GM21447 (cell line): ENCODE data around the gene ISG15.
"Not testable (repeated sequence)": the region's sequence is repeated elsewhere in the genome, so short reads cannot be mapped to it uniquely, and the experiment has no call there.

Experiments
- ATAC-seq: cut with Tn5 transposase; IDR thresholded peaks from one replicate; pipeline ENCODE4 v1.9.1; 2021; ENCODE audit not compliant: unreplicated experiment

The ISG15 gene

DNA sequence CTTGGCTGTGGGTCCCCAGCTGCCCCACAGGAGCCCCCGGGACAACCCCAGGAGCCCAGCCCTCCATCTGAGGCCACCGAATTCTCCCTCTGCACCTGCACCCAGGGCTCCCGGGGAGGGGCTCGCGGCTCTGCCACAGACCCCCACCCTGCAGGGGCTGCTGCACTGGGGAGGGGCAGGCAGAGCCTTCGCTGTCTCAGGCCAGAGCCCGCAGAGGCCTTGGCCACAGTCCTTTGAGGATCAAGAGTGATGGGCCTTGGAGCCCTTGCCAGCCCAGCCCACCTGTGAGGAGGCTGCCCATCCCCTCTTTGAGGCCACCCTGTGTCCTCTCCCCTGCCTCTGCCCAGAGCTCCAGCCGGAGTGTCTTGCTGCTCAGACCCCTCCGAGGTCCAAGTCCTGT is 37.9 kb upstream of the ISG15 start:
- ATAC-seq, result no peak

DNA sequence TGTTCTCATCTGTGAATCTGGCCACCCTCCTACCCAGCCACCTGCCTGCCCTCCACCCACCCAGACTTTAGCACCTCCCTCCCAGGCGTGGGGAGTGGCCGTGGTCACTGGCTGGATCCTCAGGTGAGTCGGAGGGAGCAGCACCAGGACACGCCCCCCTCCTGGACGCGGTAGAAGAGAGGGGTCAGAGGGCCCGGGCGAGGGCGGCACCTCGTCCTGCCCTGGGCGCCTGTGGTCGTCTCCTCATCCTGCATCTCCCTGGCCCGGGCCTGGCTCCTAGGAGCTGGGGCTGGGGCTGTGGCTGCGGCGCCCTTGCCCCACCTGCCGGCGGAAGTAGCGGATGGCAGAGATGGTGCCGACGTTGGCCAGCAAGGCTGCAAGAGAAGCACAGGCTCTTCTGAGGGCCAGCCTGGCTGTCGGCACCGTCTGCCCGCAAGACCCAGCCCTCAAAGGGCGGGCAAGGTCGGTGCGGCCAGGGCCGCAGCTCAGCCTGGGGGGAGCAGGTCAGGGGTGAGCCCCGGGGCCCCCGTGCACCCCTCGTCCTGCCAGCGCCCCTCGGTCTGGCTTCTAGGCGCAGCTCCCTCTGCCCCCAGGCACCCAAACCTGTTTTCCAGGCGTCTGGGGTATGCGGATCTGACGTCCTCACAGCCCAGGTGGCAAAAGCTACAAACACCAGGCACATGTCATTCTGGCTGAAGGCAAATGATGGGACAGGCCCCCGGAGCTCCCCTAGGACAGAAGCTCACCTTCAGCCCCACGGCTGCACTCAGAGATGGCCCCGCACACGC is 37.2 kb upstream of the ISG15 start:
- peak; percentile 48 for ATAC-seq

- not testable (repeated sequence) for ATAC-seq
Measured at GRCh38 chr1:976791-977190, 36.5 kb upstream of the ISG15 start.

DNA sequence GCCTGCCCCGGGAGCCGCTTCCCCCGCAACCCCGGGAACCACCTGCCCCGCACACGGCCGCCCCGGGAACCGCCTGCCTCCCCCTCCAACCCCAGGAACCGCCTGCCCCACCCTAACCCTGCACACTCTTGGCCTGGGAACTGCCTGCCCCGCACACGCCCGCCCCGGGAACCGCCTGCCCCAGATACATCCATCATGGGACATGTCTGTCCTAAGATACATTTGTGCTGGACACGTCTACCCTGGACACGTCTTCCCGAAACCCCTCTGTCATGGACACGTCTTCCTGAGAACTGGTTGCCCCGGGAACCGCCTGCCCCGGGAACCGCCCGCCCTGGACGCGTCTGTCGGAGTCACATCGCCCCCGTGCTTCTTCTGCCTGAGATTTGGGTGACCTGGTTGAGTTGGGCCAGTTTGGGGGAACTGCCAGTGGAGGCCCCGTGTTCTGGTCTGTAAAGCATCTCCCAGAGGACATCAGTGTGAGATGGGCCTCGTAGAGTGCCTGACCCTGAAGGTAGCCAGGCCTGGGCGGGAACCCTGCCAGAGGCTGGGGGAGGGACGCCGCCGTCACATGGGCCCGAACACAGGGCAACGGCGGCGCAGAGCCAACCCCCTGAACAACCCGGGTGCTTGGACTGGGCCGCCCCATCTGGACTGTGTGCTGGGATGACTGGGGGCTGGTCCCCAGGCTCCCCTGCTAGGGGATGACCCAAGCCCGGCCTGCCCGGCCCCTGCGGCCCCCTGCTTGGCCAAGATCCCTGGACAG is 35.0 kb upstream of the ISG15 start:
- no peak for ATAC-seq

- no peak for ATAC-seq
Measured at GRCh38 chr1:978835-979743, 34.2 kb upstream of the ISG15 start.

GRCh38 chr1:979744-980072 is 33.6 kb upstream of the ISG15 start:
- no peak for ATAC-seq

DNA sequence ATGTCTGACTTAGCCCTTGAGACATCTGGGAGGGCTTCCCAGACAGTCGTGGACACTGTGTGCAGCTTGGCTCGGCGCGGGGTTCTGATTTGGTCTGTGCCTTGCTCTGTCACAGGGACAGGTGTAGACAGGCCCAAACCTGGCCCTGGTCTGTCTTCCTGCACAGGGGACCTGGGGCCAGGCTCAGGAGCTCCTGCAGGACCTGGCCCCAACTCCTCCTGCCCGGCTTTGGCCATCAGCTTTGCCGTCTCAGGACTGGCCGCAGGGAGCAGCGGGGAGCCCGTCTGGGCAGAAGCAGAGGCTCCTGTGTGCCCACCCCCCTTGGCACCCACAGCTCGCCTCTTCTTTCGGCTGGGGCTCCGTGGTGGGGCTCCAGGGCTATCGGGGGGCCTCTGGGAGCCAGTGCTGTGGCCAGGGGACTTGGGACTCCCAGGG is 33.1 kb upstream of the ISG15 start:
- ATAC-seq, result no peak

DNA sequence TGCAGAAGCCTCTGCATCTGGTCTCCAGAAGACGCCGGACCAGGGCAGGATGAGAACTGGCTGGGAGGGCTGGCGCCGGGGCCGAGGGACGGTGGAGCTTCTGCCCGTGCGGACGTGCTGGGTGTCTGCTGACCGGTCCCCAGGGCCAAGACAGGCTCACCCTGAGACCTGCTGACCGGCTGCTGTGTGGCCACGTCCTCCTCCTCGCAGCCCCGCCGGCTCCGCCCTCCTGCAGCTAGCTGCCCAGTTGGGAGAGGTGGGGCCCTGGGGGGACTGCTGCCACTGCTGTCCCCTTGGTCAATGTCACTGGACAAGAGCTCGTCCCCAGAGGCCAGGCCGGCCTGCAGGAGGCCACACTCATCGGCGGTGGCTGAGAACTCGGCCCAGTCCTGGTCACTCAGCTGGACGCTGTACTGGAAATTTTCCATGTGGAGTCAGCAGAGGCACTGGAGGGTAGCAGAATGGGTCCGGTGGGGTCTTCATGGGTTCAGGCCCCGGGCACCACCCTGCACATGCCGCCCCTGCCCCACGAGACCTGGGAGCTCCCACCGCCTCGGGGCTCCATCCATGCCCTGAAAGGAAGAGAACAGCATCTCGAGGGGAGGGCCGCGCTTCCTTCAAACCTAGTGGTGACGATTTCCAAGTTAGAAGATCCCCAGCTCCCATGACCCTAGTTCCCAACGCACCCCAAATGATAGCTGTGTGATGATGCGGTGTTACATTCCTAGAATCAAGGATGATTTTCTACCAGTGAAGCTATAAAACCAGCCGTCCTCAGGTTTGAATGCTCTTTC is 32.5 kb upstream of the ISG15 start:
- ATAC-seq, result no peak

DNA sequence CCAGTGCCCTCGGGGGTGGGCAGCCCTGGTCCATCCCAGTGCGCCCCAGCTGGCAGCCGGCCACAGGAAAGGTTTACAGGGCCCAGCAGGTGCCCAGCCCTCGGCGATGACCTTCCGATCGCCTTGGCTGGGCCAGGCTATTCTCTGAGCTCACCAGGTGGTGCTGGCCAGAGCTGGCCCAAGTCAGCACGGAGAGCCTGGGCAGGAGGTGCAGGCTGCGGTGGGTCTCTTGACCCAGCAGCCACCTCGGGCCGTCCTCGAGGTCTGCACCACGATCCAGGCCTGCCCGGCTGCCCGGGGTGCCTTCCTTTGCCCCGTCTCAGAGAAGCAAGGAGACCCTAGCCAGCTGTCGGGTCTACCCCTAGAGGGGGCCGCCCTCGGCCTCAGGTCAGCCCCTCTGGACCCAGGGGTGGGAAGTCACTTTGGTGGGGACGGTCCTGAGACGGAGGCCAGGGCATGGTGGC is 31.8 kb upstream of the ISG15 start:
- no peak for ATAC-seq

DNA sequence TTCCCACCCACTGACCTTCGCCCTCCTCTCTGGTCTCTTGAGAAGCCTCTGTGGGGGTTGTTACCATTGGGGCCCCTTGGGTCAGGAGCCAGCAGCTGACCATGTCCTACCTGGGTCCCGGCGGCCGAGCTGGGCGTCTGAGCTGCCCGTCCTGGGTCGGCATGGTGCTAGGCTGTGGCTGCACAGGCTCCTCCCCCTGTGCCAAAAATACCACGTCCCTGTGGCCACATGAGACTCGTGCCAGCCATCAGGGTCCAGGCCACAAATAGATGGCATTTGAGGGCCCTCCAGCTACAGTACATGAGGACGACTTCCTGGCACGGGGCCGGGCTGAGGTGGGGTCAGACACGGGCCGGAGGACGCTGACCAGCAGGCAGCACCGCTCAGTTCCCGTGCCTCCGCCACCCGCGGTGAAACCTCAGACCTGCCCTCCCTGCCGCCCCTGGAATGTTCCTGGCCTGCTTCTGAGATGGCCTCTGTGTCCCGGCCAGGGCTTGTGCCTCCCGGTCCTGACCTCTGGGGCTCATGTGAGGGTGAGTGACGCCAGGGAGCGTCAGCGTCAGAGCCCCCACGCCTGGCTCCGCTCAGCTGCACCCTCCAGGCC is 31.2 kb upstream of the ISG15 start, which contains the start of gene PERM1:
TSS of gene PERM1 (minus strand) at position 139 of the 604 bp plus-strand sequence. CDS start 1,064 bp downstream, outside the sequence.
- ATAC-seq, result no peak

DNA sequence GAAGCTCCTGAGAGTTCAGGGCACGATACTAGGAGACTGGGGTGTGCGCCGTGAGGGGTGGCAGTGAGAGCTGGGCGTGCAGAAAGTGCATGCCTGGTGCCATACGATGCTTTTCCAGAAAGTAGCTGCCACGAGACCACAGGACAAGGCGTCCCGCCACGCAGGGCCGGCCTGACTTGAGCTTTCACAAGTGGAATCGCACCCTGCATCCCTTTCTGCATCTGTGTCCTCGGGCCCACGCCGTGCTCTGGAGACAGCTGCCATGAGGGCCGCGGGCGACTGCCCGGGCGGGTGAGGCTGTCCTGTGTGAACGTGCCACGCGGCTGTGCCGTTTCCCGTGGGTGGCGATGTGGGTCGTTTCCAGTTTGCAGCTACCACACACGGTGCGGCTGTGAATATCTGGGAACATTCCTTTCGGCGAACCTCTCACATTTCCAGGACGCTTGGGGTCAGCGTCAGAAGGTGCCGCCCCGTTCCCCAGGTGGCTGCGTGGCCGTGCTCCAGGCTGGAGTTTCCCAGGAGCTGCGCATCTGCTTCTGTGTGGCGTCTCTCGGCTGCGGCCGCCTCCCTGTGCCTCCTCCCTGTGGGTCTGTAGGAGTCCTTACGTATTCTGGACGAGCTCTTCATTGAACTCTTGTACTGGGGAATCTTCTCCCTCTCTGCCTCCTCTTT is 30.4 kb upstream of the ISG15 start:
- no peak for ATAC-seq

- ATAC-seq, result no peak
Measured at GRCh38 chr1:983798-984475, 29.4 kb upstream of the ISG15 start.

- ATAC-seq, result no peak
Measured at GRCh38 chr1:984476-984814, 28.9 kb upstream of the ISG15 start.

- ATAC-seq, result no peak
Measured at GRCh38 chr1:985126-985525, 28.2 kb upstream of the ISG15 start.

DNA sequence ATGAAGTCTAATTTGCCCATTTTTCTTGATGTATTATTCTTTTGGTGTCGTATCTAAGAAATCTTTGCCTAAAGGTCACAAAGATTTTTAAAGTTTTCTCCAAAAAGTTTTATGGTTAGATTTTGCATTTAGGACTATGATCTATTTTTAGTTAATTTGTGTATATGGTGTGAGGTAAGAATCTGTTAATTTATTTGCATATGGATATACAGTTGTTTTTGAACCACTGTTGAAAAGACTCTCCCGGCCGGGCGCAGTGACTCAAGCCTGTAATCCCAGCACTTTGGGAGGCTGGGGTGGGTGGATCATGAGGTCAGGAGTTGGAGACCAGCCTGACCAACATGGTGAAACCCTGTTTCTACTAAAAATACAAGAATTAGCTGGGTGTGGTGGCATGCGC is 25.2 kb upstream of the ISG15 start:
- ATAC-seq, result not testable (repeated sequence)

GRCh38 chr1:991275-991674 is 22.0 kb upstream of the ISG15 start:
- not testable (repeated sequence) for ATAC-seq

DNA sequence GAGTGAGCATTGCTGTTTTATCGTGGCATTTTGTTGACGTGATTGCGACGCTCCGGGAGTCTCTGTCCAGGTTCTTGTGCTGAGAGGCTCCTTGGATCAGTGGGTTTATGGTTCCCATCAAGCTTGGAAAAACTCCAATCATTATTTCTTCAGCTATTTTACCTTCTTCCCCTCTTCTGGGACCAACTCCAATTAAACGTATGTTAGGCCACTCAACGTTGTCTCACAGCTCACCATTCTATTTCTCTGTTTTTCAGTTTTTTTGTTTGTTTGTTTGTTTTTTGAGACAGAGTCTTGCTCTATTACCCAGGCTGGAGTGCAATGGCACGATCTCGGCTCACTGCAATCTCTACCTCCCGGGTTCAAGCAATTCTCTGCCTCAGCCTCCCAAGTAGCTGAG is 21.4 kb upstream of the ISG15 start:
- no peak for ATAC-seq

- no peak for ATAC-seq
Measured at GRCh38 chr1:992362-992761, 20.9 kb upstream of the ISG15 start.

GRCh38 chr1:993379-993995 is 19.8 kb upstream of the ISG15 start:
- ATAC-seq, result no peak
